ENCODE measurements around the gene NRXN3. TPM values are rescaled to one million over a fixed set of nuclear protein-coding genes. Genes with fewer than 3 reads are reported as not detected.

The NRXN3 gene
- polyA plus RNA-seq, 1 donor from 2014 or later = 110 TPM

GRCh38 chr14:79074510-79074909 is 904.3 kb downstream of the NRXN3 start:
- H3F3A ChIP-seq (ENCODE audit: insufficient read depth, low read length, poor library complexity, severe bottlenecking) = no peaks in the 10 kb centered on the region
- no peaks in the 10 kb centered on the region for H4K20me1 ChIP-seq (ENCODE audit: insufficient read depth)
- H3K4me3 ChIP-seq (ENCODE audit: low read length) = no peak overlapping the region
- no peaks in the 10 kb centered on the region for H3K27me3 ChIP-seq (ENCODE audit: insufficient read depth, low read depth, low read length)
- no peak overlapping the region for H3K9ac ChIP-seq (ENCODE audit: low read length)
- no peaks in the 10 kb centered on the region for H3K9me3 ChIP-seq (ENCODE audit: low read length)
- H3K27ac ChIP-seq (ENCODE audit: low read length) = no peak overlapping the region
- no peak for TF ChIP-seq REST (IDR thresholded peaks at IDR 0.05; ENCODE audit: borderline replicate concordance)
- no peak for TF ChIP-seq TAF1 (IDR thresholded peaks at IDR 0.05; ENCODE audit: low read depth)
- no peak for TF ChIP-seq POLR2AphosphoS5 (IDR thresholded peaks at IDR 0.05)
- TF ChIP-seq EZH2 (IDR thresholded peaks at IDR 0.05; ENCODE audit: borderline replicate concordance, insufficient read depth, low read length, poor library complexity, severe bottlenecking) = no peak
- TF ChIP-seq EP300 (conservative IDR thresholded peaks at IDR 0.05; ENCODE audit: poor library complexity, severe bottlenecking) = no peak
- no peak for TF ChIP-seq CTCF (IDR thresholded peaks at IDR 0.05; ENCODE audit: poor library complexity, severe bottlenecking)
- no peak for TF ChIP-seq MXI1 (conservative IDR thresholded peaks at IDR 0.05; ENCODE audit: poor library complexity, severe bottlenecking)
- H3K9me2 ChIP-seq (ENCODE audit: insufficient read depth, low read length) = no peaks in the 10 kb centered on the region
- no peak overlapping the region for H3K4me2 ChIP-seq (ENCODE audit: low read length)
- no peak overlapping the region for H2AFZ ChIP-seq (ENCODE audit: low read depth, low read length)
- no peaks in the 10 kb centered on the region for H3K79me2 ChIP-seq (replicated peaks; ENCODE audit: insufficient read depth, low read length)
- H3K36me3 ChIP-seq (ENCODE audit: insufficient read depth, low read length) = no peaks in the 10 kb centered on the region

GRCh38 chr14:79076428-79076827 is 906.3 kb downstream of the NRXN3 start:
- Histone ChIP-seq H4K20me1 (ENCODE audit: insufficient read depth) (no peaks in the 10 kb centered on the region), H3F3A (ENCODE audit: insufficient read depth, low read length, poor library complexity, severe bottlenecking) (no peaks in the 10 kb centered on the region), H3K79me2 (replicated peaks; ENCODE audit: insufficient read depth, low read length) (no peaks in the 10 kb centered on the region), H3K4me3 (ENCODE audit: low read length) (no peak overlapping the region), H3K4me2 (ENCODE audit: low read length) (no peak overlapping the region), H3K27ac (ENCODE audit: low read length) (no peak overlapping the region), H3K9me2 (ENCODE audit: insufficient read depth, low read length) (no peaks in the 10 kb centered on the region), H3K9ac (ENCODE audit: low read length) (no peak overlapping the region), H3K9me3 (ENCODE audit: low read length) (no peaks in the 10 kb centered on the region), H3K27me3 (ENCODE audit: insufficient read depth, low read depth, low read length) (no peaks in the 10 kb centered on the region), H3K36me3 (ENCODE audit: insufficient read depth, low read length) (no peaks in the 10 kb centered on the region), H2AFZ (ENCODE audit: low read depth, low read length) (no peak overlapping the region)
- TF ChIP-seq EP300 (conservative IDR thresholded peaks at IDR 0.05; ENCODE audit: poor library complexity, severe bottlenecking) = peak; percentile 69
- no peak for TF ChIP-seq CTCF (IDR thresholded peaks at IDR 0.05; ENCODE audit: poor library complexity, severe bottlenecking)
- peak; percentile 61 for TF ChIP-seq POLR2AphosphoS5 (IDR thresholded peaks at IDR 0.05)
